PFSK-1 (cell line): ENCODE data around the gene DRC3.

Source experiments
- POLR2AphosphoS5 ChIP-seq: IDR thresholded peaks from 2 replicates; pipeline ENCODE4 v1.6.1; 2012; ENCODE audit warnings: low read depth, mild to moderate bottlenecking, control low read depth, low read length, moderate library complexity
- TAF1 ChIP-seq: IDR thresholded peaks from 2 replicates; pipeline ENCODE4 v1.6.1; 2012; ENCODE audit warnings: low read length, control low read depth, borderline replicate concordance; ENCODE audit not compliant: insufficient read depth
- TF ChIP-seq, protein P1 (sequence below), 2 experiments: IDR thresholded peaks; 2 replicates each; pipeline versions ENCODE4 v1.6.1 to v1.8.0; 2011 to 2012; ENCODE audit warnings: low read depth in 2 of 2, low read length in 2 of 2, control low read depth in 1 of 2, inconsistent platforms in 1 of 2, mild to moderate bottlenecking in 1 of 2, moderate library complexity in 1 of 2; ENCODE audit not compliant: insufficient read depth in 1 of 2

DNA sequence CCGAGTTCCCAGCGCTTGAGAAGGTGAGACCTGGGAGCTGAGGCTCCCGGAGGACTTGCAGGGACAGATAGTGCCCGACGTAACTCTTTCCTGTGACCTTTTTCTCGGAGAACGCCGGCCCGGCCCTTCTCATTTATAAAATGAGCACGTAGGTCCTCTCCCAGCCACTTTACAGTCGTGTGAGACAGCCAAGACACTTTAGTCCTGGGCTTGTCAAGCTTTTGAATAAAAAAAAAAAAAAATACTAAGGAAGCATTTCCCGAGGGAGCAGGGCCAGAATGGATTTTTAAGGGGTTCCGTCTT is 241 bp downstream of the DRC3 start:
- TF ChIP-seq POLR2AphosphoS5 (no peak), TAF1 (no peak)
- TF ChIP-seq, protein P1, sequence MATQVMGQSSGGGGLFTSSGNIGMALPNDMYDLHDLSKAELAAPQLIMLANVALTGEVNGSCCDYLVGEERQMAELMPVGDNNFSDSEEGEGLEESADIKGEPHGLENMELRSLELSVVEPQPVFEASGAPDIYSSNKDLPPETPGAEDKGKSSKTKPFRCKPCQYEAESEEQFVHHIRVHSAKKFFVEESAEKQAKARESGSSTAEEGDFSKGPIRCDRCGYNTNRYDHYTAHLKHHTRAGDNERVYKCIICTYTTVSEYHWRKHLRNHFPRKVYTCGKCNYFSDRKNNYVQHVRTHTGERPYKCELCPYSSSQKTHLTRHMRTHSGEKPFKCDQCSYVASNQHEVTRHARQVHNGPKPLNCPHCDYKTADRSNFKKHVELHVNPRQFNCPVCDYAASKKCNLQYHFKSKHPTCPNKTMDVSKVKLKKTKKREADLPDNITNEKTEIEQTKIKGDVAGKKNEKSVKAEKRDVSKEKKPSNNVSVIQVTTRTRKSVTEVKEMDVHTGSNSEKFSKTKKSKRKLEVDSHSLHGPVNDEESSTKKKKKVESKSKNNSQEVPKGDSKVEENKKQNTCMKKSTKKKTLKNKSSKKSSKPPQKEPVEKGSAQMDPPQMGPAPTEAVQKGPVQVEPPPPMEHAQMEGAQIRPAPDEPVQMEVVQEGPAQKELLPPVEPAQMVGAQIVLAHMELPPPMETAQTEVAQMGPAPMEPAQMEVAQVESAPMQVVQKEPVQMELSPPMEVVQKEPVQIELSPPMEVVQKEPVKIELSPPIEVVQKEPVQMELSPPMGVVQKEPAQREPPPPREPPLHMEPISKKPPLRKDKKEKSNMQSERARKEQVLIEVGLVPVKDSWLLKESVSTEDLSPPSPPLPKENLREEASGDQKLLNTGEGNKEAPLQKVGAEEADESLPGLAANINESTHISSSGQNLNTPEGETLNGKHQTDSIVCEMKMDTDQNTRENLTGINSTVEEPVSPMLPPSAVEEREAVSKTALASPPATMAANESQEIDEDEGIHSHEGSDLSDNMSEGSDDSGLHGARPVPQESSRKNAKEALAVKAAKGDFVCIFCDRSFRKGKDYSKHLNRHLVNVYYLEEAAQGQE (IDR thresholded peaks at IDR 0.05; ENCODE audit: insufficient read depth in 1 of 2, low read depth in 2 of 2, low read length in 2 of 2): no peak
